ENCODE results near the gene GNB1.
A peak's percentile ranks its signal among the peaks of the same experiment; 100 is the strongest.

Gene GNB1

DNA sequence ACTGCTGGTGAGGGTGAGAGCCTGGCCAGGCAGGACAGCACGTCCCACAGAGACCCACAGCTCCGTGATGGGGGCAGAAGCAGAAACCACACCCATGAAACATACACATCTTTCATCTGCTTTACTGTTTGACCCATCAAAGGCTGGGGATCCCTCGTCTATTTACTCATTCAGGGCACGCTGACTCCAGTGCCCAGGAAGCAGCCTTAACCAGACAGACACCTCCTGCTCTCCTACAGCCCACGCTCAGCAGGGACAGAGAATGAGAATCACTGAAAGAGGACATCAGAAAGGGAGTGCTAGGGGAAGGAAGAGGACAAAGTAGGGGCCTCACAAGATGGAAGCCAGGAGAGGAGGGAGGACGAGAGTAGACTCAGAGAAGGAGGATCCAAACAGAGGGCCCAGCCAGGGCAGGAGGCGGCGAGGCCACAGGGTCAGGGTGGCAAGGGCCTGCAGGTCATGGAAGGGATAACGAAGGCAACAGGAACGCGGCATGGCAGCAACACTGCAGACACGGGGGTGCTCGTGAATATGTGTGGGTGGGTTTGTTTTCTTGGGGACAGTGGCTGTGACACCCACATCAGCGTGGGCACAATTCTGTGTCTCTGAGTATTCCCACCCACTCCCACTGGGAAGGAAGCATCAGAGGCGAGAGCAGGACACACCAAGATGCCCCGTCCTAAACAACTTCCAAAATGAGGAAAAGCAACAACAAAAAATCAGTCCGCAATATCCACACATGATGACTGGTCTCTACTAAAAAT is 97.2 kb downstream of the GNB1 start:
- intact Hi-C loops (cut with DNase I), result no loop called here
- peak in 2 of 10 donors; percentile 58 to 67 for DNase-seq

- intact Hi-C loops (cut with DNase I), result no loop called here
- DNase-seq, result peak in 3 of 10 donors; percentile 46 to 77 (median 69)
Measured at GRCh38 chr1:1788646-1789431, 102.0 kb downstream of the GNB1 start.

GRCh38 chr1:1788136-1788535 is 102.8 kb downstream of the GNB1 start:
- intact Hi-C loops (cut with DNase I), result no loop called here
- peak in 3 of 10 donors; percentile 35 to 74 (median 68) for DNase-seq

DNA sequence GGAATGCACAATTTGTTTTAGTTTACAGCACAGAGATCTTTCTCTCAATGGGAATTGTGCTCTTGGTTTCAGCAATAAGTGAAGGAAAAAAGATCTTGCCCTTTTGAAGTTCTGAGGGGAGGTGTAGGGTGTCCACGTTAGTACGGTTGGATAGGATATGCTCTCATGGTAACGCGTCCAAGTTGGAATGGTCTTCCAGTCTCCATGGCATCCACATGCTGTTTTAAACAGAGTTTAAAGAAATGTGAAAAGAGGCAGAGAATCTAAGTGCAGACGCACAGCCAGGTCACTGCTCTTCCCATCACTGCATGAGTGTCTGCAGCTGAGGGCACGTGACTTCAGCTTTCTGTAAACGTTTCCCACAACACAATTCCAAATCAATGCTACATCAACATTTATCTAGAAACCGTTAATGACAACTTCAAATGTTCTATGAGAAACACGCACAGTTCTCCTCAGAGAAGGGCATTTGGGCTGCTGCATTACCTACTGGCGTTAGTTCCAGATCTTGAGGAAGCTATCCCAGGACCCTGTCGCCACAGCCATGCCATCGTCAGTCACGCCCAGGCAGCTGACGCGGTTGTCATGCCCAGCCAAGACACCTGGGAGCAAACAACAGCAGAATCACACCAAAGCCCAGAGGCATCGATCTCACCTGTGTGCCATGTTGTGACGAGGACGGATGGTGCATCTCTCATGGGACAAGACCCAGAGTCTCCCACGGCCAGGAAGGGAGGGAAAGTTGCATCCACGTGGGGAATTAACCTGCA is 103.9 kb downstream of the GNB1 start:
- DNase-seq, result peak in 2 of 10 donors; percentile 33 to 81
- intact Hi-C loops (cut with DNase I), result no loop called here

GRCh38 chr1:1785666-1786065 is 105.2 kb downstream of the GNB1 start:
- peak in 2 of 10 donors; percentile 16 to 29 for DNase-seq
- intact Hi-C loops (cut with DNase I), result no loop called here

DNA sequence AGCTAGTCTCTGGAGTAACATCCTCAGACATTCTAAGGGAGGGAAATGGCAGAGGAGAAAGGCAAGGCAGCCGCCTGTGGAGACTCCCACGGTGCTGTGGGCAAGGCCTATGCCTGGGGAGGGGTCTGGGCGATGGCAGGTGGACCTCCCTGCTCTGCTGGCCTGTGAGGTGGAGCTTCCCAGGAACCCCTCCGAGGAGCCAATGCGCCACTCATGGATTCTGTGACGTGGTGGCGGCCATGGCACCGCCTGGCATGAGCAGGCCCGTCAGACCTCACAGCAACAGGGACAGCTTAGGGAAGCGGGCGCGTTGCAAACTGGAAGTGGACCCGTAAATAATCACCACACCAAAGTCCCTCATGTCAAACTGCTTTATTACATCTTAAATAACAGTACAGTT is 106.0 kb downstream of the GNB1 start:
- intact Hi-C loops (cut with DNase I), result no loop called here
- DNase-seq, result peak in 2 of 10 donors; percentile 34 to 46

DNA sequence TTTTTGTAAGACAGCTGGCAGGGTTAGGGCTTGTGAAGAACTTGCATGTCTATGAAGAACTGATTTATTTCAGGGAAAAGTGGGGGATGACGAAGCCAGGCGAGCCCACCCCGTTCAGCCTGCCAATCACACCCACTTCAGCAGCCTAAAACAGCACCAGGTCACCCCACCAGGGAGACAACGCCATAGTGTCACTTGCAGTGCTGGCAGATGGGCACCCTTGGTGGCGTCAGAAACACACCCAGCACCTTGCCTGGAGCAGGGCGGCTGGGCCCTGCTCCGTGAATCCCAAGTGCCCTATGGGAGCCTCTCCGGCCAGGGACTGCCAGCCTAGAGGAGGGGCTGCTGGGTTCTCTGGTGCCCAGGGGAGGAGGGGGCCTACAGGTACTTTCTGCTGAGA is 107.6 kb downstream of the GNB1 start:
- intact Hi-C loops (cut with DNase I), result no loop called here

DNA sequence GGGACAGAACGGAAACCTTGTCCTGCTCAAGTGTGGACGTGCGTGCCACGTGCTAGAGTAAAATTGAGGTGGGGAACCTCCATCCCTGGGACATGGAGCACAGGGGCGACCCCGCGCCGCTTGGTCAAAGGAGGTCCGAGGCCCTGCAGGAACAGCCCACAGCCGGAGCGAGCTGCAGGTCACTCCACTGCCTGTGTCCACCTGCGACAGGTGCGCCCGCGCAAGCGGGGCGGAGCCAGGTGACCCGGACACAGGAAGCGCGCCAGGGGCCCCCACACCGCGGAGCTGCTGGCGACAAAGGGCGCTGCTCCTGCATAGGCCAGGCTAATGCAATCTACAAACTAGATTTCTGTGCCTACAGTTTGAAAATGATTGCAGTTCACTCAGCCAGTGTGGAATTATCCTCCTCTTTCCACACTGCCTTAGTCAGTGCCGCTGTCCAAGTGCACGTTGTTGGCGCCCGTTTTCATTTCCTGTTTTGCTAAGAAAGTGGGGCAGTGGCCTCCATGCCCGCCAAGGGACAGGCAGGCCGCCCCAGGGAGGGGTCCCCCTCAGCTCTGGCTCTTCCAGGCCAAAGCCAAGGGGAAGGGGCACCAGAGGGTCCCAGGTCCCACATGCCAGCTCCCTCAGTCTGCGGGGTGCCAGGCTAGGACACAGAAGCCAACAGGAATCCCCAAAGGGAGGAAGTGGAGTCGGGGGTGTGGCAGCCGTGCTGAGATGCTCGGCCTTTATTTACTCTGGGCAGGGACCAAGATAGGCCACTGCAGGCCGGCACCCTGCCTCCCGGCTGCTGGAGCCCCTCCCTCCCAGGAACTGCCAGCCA is 108.3 kb downstream of the GNB1 start:
- intact Hi-C loops (cut with DNase I), result no loop called here
- DNase-seq, result peak in 3 of 10 donors; percentile 41 to 85 (median 76)

More for the DNA sequence above, 107.6 kb downstream of the GNB1 start:
- peak in 2 of 10 donors; percentile 49 to 67 for DNase-seq

DNA sequence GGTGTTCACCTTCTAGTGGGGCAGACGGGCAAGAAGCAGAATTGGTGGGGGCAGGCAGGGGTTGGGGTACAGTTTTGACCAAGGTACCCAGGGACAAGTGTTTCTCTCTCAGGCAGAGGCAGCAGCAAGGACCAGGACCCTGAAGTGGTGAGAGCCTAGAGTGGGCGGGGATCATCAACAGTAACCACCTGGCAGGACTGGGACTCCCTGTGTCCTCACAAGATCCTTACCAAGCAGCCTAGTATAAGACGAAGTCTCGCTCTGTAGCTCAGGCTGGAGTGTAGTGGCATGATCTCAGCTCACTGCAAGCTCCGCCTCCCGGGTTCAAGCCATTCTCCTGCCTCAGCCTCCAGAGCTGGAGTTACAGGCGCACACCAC is 109.4 kb downstream of the GNB1 start:
- intact Hi-C loops (cut with DNase I), result no loop called here
- peak in 2 of 10 donors; percentile 41 to 80 for DNase-seq

GRCh38 chr1:1780598-1781525 is 110.0 kb downstream of the GNB1 start:
- peak in 2 of 10 donors; percentile 62 to 63 for DNase-seq
- intact Hi-C loops (cut with DNase I), result no loop called here

DNA sequence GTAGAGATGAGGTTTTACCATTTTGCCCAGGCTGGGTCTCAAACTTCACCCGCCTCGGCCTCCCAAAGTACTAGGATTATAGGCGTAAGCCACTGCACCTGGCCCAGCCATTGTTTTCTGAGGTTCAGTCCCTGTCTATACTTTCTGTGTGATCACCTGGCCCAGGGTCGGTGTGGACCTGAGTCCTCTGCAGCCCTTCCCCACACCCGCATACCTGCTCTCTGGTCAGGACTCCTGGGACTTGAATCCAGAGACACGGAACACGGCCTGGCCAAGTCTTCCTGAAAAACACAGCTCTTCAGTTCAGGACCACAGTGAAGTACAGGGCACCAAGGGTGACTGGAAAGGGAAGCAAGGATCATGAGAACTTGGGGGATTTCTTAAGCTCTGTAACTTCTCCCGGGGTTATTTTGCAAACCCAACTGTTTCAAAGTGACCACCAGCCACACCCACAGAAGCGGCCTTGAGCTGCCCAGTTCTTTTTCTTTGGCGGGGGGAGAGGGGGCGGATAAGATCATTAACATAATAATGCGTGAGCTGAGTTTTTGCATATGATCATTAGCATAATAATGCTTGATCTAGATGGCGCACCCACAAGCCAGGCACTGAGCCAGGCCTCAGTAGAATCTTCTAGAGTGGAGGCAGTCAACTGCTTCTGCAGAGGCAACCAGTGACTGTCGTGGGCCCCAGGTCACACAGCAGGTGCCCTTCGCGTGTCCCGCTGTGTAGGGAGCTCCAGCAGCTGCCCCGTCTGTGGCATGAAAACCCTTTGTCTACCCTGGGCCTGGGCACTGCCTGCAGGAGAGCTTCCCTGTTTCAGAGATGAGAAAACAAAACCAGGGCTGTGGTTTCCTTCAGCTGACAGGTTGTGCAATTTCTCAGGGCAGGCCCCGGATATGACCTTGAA is 110.9 kb downstream of the GNB1 start:
- intact Hi-C loops (cut with DNase I), result loop anchor here (2.0 to 5.0 kb wide), 2 partner anchors 111 to 127 kb away; partner anchors contain the start of gene GNB1
- peak in 3 of 10 donors; percentile 44 to 86 (median 82) for DNase-seq

- intact Hi-C loops (cut with DNase I), result loop anchor here (2.0 to 5.0 kb wide), 2 partner anchors 112 to 128 kb away; partner anchors contain the start of gene GNB1
Measured at GRCh38 chr1:1779320-1779675, 111.6 kb downstream of the GNB1 start.

DNA sequence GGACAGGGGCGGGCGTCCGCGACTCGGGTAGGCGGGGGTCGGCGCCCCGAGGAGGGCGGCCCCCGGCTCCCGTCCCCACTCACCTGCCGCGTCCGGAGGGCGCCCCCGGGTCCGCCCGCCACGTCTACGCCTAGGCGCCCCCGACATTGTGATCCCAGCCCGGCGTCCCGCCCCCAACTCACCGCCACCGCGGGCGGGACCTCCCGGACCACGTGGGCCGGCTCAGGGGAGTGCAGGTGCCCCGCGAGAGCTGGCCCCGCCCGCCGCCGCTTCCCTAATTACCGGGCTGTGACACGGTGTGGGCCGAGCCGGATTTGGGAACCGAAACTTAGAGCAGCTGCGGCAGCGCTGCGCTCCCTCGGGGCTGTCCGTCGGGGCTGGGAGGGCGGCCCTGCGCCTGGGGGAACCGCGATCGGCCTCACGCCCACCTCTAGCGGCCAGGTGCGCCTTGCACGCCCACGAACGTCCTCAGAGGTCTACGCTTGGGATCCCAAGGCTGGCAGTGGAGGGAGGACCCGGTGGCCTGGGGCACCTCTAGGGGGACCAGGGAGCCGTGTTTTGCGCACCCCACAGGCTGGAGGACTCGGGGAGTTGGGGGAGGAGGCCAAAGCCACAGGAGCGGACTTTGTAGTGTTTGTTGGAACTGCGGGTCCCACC is 112.1 kb downstream of the GNB1 start:
- intact Hi-C loops (cut with DNase I), result loop anchor here (2.0 to 5.0 kb wide), 2 partner anchors 112 to 129 kb away; partner anchors contain the start of gene GNB1
- peak in 7 of 10 donors; percentile 33 to 90 (median 44) for DNase-seq

More at GRCh38 chr1:1779320-1779675, 111.6 kb downstream of the GNB1 start:
- peak in 2 of 10 donors; percentile 43 to 75 for DNase-seq

- intact Hi-C loops (cut with DNase I), result loop anchor here (2.0 to 5.0 kb wide), 2 partner anchors 113 to 129 kb away; partner anchors contain the start of gene GNB1
- peak in 7 of 10 donors; percentile 43 to 93 (median 72) for DNase-seq
Measured at GRCh38 chr1:1777950-1778662, 112.8 kb downstream of the GNB1 start, which contains the start of gene NADK. TSS of gene NADK (minus strand) at chr1:1778470. CDS start at chr1:1765406, 13,064 bp downstream.

DNA sequence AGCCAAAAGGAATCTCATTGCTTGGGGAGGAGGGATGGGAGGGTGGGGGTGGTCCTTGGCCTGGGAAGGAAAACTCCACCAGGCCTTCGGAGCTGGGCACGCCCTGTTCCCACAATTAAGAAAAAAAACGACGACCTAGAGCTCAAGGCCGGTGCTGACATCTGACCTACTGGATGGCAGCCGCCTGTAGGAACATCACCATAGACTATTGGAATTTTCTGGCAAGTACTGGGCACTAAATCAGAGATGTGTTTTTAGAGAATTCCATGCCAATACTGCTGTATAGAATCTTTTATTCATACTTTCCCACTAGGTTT is 113.3 kb downstream of the GNB1 start:
- DNase-seq, result peak in 1 of 10 donors; percentile 5
- intact Hi-C loops (cut with DNase I), result loop anchor here (5.0 kb wide), 1 partner anchor 130 kb away; no protein-coding TSS in a partner anchor
